GM12878 (cell line): Measurements from ENCODE around the gene SLC43A1. TPM values are rescaled to one million over a fixed set of nuclear protein-coding genes. Genes with fewer than 3 reads are reported as not detected.

ENCODE experiments used
- ATAC-seq: fragments of 200-7000 bp; cut with Tn5 transposase; 3 replicates; pipeline ENCODE4 v1.9.1; 2020; ENCODE audit warnings: mild to moderate bottlenecking, moderate library complexity
- BruUV-seq: library from RNA; stranded (reverse); fragments of 400-500 nt; replicated peaks from 2 replicates; lab custom pipeline; 2021; lab: Mats Ljungman, UMichigan
- CTCF ChIA-PET: fragments of 300-600 bp; sonication (Branson Sonifier 250); formaldehyde crosslinking; extraction: SDS; loops from one replicate; lab custom pipeline; 2021; ENCODE audit warnings: inconsistent platforms; lab: Yijun Ruan, JAX
- POLR2A ChIA-PET: fragments of 350-600 bp; formaldehyde crosslinking; extraction: SDS; loops from one replicate; lab custom pipeline; 2021; ENCODE audit warnings: inconsistent platforms; lab: Charles Lee
- RAD21 ChIA-PET: fragments of 300-600 bp; sonication (Branson Sonifier 250); formaldehyde crosslinking; loops from one replicate; lab custom pipeline; 2023; ENCODE audit warnings: antibody characterized with exemption; ENCODE audit not compliant: unreplicated experiment; lab: Charles Lee
- SMC1A ChIA-PET: fragments of 300-600 bp; sonication (Branson Sonifier 250); formaldehyde crosslinking; loops from one replicate; lab custom pipeline; 2023; ENCODE audit not compliant: unreplicated experiment, uncharacterized antibody; lab: Charles Lee
- DNase-seq: peaks from one replicate; pipeline ENCODE4 v3.0.0-alpha.2; 2011; ENCODE audit warnings: low read depth, low spot score
- FAIRE-seq: peaks from 3 replicates; lab custom pipeline; 2011; peaks lifted over from hg19 to GRCh38; lab: Jason Lieb, UNC
- H2AFZ ChIP-seq: 2 replicates; pipeline ENCODE4 v1.6.0; 2011; ENCODE audit warnings: low read depth, low read length, control low read depth; ENCODE audit not compliant: control insufficient read depth
- H3K27ac ChIP-seq: 2 replicates; pipeline ENCODE4 v1.5.1; 2011; ENCODE audit warnings: control low read depth; ENCODE audit not compliant: control insufficient read depth, insufficient read depth
- H3K27me3 ChIP-seq, 2 experiments: replicated peaks in 1 of 2; 2 replicates each; pipeline versions ENCODE4 v1.6.0 to v1.6.1; 2011; ENCODE audit warnings: low read length in 1 of 2; ENCODE audit not compliant: control insufficient read depth in 2 of 2, insufficient read depth in 2 of 2
- H3K36me3 ChIP-seq, 2 experiments: 2 replicates each; pipeline ENCODE4 v1.5.1; 2011; ENCODE audit warnings: low read length in 1 of 2; ENCODE audit not compliant: control insufficient read depth in 2 of 2, insufficient read depth in 2 of 2
- H3K4me1 ChIP-seq: 2 replicates; pipeline ENCODE4 v1.6.1; 2011; ENCODE audit warnings: mild to moderate bottlenecking, low read length, moderate library complexity, mixed read lengths; ENCODE audit not compliant: control insufficient read depth, insufficient read depth
- H3K4me2 ChIP-seq: 2 replicates; pipeline ENCODE4 v1.6.0; 2011; ENCODE audit warnings: control low read depth; ENCODE audit not compliant: control insufficient read depth, insufficient read depth
- H3K4me3 ChIP-seq: fragments of 200-600 bp; sonication (generic); 2 replicates; pipeline ENCODE4 v1.5.1; 2016
- H3K79me2 ChIP-seq: 2 replicates; pipeline ENCODE4 v1.6.0; 2011; ENCODE audit warnings: low read length; ENCODE audit not compliant: control insufficient read depth, insufficient read depth
- H3K9ac ChIP-seq: 2 replicates; pipeline ENCODE4 v1.8.0; 2011; ENCODE audit warnings: low read length, control low read depth, mixed read lengths; ENCODE audit not compliant: control insufficient read depth, insufficient read depth
- H3K9me3 ChIP-seq: replicated peaks from 3 replicates; pipeline ENCODE4 v1.5.1; 2011; ENCODE audit warnings: mild to moderate bottlenecking, low read length; ENCODE audit not compliant: control insufficient read depth, insufficient read depth
- H4K20me1 ChIP-seq: 2 replicates; pipeline ENCODE4 v1.6.0; 2011; ENCODE audit not compliant: control insufficient read depth, insufficient read depth
- CEBPB ChIP-seq, 2 experiments: fragments of 150-350 bp in 1 of 2; IDR thresholded peaks; 2 replicates each; pipeline ENCODE4 v1.6.1; 2012 to 2014; ENCODE audit warnings: low read depth in 2 of 2, low read length in 2 of 2, borderline replicate concordance in 1 of 2, inconsistent platforms in 1 of 2
- GATAD2B ChIP-seq: fragments of 450-650 bp; conservative IDR thresholded peaks from 2 replicates; pipeline ENCODE4 v1.6.1; 2017; ENCODE audit warnings: low read depth, mild to moderate bottlenecking, moderate library complexity
- KAT2A ChIP-seq: conservative IDR thresholded peaks from 2 replicates; pipeline ENCODE4 v1.6.1; 2011; ENCODE audit warnings: low read depth, low read length; ENCODE audit not compliant: control insufficient read depth
- LARP7 ChIP-seq: fragments of 450-650 bp; IDR thresholded peaks from 2 replicates; pipeline ENCODE4 v1.6.1; 2017; ENCODE audit warnings: mild to moderate bottlenecking
- NBN ChIP-seq: fragments of 450-650 bp; IDR thresholded peaks from 2 replicates; pipeline ENCODE4 v1.6.1; 2016
- PAX8 ChIP-seq: fragments of 450-650 bp; IDR thresholded peaks from 2 replicates; pipeline ENCODE4 v1.6.1; 2017; ENCODE audit warnings: mild to moderate bottlenecking, moderate library complexity
- POU2F2 ChIP-seq: IDR thresholded peaks from 3 replicates; pipeline ENCODE4 v1.6.1; 2011; ENCODE audit warnings: low read depth, mild to moderate bottlenecking, low read length, borderline replicate concordance
- RUNX3 ChIP-seq: IDR thresholded peaks from 2 replicates; pipeline ENCODE4 v1.6.1; 2012; ENCODE audit warnings: low read length, inconsistent platforms
- TBL1XR1 ChIP-seq: IDR thresholded peaks from 2 replicates; pipeline ENCODE4 v1.6.1; 2012; ENCODE audit warnings: low read depth, low read length, improper control_type of control experiment
- YY1 ChIP-seq: IDR thresholded peaks from 2 replicates; pipeline ENCODE4 v1.6.1; 2011; ENCODE audit warnings: low read depth, mild to moderate bottlenecking, low read length
- ZNF217 ChIP-seq: fragments of 450-650 bp; IDR thresholded peaks from 2 replicates; pipeline ENCODE4 v1.6.1; 2017; ENCODE audit warnings: antibody characterized with exemption, mild to moderate bottlenecking
- WGBS: methylation state at CpG from one replicate; pipeline ENCODE4 v1.1.6; 2016; ENCODE audit warnings: low lambda C conversion rate; ENCODE audit not compliant: insufficient replicate concordance, insufficient coverage; ENCODE audit errors: missing lambda C conversion rate; 5-methylcytosine and 5-hydroxymethylcytosine counted together
- in situ Hi-C: fragments of 300-500 bp; cut with MboI; formaldehyde crosslinking; loops from 9 replicates; pipeline ENCODE4 v1.14.3; 2018; ENCODE audit warnings: mixed read lengths
- intact Hi-C: fragments of 100-400 bp; cut with micrococcal nuclease; formaldehyde crosslinking; loops from one replicate; pipeline ENCODE4 v1.14.2; 2022; ENCODE audit not compliant: unreplicated experiment
- polyA plus RNA-seq, 11 experiments: library from polyadenylated mRNA; depleted of rRNA in 4 of 11; unstranded in 6 of 11; stranded (reverse) in 5 of 11; fragments of >200 nt; fragmentation: Nextera tagmentation in 4 of 11; fragmentation: Illumina TruSeq in 1 of 11; extraction: Ambion mirVana in 4 of 11; extraction: Trizol in 1 of 11; gene quantifications; 1 replicate in 1 of 11; 2 replicates in 10 of 11; pipeline versions ENCODE4 v1.2.1 to v1.2.3, GENCODE V29; 2011 to 2016; ENCODE audit warnings: inconsistent platforms in 2 of 11, missing spikeins in 2 of 11, low read depth in 1 of 11
- total RNA-seq, 4 experiments: library from RNA; depleted of rRNA in 3 of 4; stranded (reverse); fragments of >200 nt in 3 of 4; fragmentation: Illumina TruSeq in 1 of 4; extraction: Trizol in 1 of 4; gene quantifications; 2 replicates each; pipeline versions ENCODE4 v1.2.1 to v1.2.3, GENCODE V29; 2013 to 2021

Gene SLC43A1
- total and polyA plus RNA-seq, 10 of the 15 experiments (the other 5 are each of a cell fraction or from before 2014, with no cell fraction given), result 1.0 to 17.8 (median 12.6) TPM

DNA sequence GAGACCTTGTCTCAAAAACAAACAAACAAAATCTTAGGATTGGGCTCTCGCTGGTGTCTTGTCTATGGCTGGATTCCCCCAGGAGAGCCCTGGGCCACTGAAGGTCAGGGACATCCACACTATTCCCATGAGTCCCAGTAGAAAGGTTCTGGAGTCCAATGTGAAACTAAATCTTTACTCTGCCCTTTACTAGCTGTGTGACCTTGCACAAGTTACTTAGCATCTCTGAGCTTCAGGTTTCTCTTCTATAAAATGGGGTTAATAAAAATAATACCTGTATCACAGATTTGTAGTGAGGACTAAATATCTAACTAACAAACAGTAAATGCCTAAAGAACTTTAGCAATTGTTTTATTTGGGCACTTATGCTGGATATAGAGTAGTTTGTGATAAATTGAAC is 9.0 kb downstream of the SLC43A1 start:
- in situ Hi-C loops, result no loop called here
- no peak overlapping the region for H3K27ac ChIP-seq
- H3K4me1 ChIP-seq, result no peaks in the 10 kb centered on the region
- 100% methylated on average over 1 of the region's 1 CpG for WGBS
- BruUV-seq, result no TSS peak
- ATAC-seq, result no peak
- CTCF ChIA-PET, result interaction anchor here (0.7 to 5.7 kb wide), 4 partner anchors 10 to 62 kb away, joined by 3 to 54 read pairs (median 6); partner anchors contain the start of gene SLC43A1
- H3K4me2 ChIP-seq, result no peak overlapping the region
- RAD21 ChIA-PET, result interaction anchor here (1.3 to 2.9 kb wide), 2 partner anchors 13 to 20 kb away, joined by 5 to 8 read pairs; no protein-coding TSS in a partner anchor
- intact Hi-C loops, result no loop called here
- POLR2A ChIA-PET, result interaction anchor here (1.6 kb wide), 1 partner anchor 13 kb away, joined by 3 read pairs; no protein-coding TSS in a partner anchor
- peaks cover 3% of the 10 kb centered on the region; the same call in 1 of the 2 replicates for H4K20me1 ChIP-seq
- H3K36me3 ChIP-seq, result no peaks in the 10 kb centered on the region; a peak in 2 of 4 replicates
- H3K4me3 ChIP-seq, result no peak overlapping the region
- H3K27me3 ChIP-seq, result no peaks in the 10 kb centered on the region
- SMC1A ChIA-PET, result interaction anchor here (1.5 to 4.9 kb wide), 3 partner anchors 11 to 161 kb away, joined by 3 to 20 read pairs (median 6); no protein-coding TSS in a partner anchor
- FAIRE-seq, result no peak
- TF ChIP-seq NBN (no peak), ZNF217 (no peak), YY1 (no peak), TBL1XR1 (no peak), POU2F2 (no peak), CEBPB (IDR thresholded peaks at IDR 0.05; ENCODE audit: borderline replicate concordance in 1 of 2, low read depth in 2 of 2, low read length in 2 of 2) (no peak), GATAD2B (no peak)
- H3K9ac ChIP-seq, result no peak overlapping the region
- no peak overlapping the region for H2AFZ ChIP-seq
- no peaks in the 10 kb centered on the region for H3K9me3 ChIP-seq
- no peak for DNase-seq
- no peaks in the 10 kb centered on the region for H3K79me2 ChIP-seq

DNA sequence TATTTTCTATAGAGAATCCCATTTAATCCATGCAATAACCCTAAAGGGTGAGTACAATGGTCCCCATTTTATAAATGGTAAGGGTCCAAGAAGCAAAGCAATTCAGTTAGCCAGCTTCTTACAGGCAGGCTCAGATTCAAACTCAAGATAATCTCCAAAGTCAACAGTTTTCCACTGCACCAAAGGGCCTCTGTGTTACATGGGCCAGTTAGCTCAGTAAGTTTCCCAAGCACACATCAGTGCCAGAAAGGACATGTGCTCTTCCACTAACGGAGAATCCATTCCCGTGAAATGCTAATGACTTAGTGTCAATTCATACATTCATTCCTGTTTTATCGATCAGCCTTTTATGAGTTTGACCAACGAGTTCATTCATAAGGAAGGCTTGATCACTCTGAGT is 11.0 kb downstream of the SLC43A1 start:
- no peak overlapping the region for H3K4me2 ChIP-seq
- H3K79me2 ChIP-seq, result no peaks in the 10 kb centered on the region
- no peak overlapping the region for H3K27ac ChIP-seq
- H4K20me1 ChIP-seq, result peaks cover 3% of the 10 kb centered on the region; the same call in 1 of the 2 replicates
- H3K4me3 ChIP-seq, result no peak overlapping the region
- ATAC-seq (no peak), DNase-seq (no peak), FAIRE-seq (no peak)
- 98% methylated on average over 4 of the region's 4 CpGs for WGBS
- ChIA-PET SMC1A (interaction anchor here (0.9 to 4.9 kb wide), 3 partner anchors 9 to 24 kb away, joined by 3 to 20 read pairs (median 4); no protein-coding TSS in a partner anchor), CTCF (interaction anchor here (1.1 to 5.7 kb wide), 6 partner anchors 11 to 46 kb away, joined by 4 to 54 read pairs (median 4); partner anchors contain the start of gene SLC43A1), POLR2A (no interaction called here), RAD21 (no interaction called here)
- no peaks in the 10 kb centered on the region for H3K9me3 ChIP-seq
- no peaks in the 10 kb centered on the region for H3K4me1 ChIP-seq
- TF ChIP-seq RUNX3 (no peak), KAT2A (no peak), PAX8 (no peak), LARP7 (no peak)
- H3K36me3 ChIP-seq, result peaks cover 3% of the 10 kb centered on the region in 2 experiments; a peak in 3 of 4 replicates
- no peak overlapping the region for H2AFZ ChIP-seq
- in situ Hi-C loops (no loop called here), intact Hi-C loops (no loop called here)
- no TSS peak for BruUV-seq
- no peaks in the 10 kb centered on the region for H3K27me3 ChIP-seq
- no peak overlapping the region for H3K9ac ChIP-seq
